Activated CD8-positive, alpha-beta memory T cell treated with anti-CD3 and anti-CD28 coated beads, Interleukin-2, amount 50 U/mL, for 1 hour (primary cell): ENCODE data around the gene ALKBH3.

ENCODE experiments used
- DNase-seq: peaks from one replicate; pipeline ENCODE4 v3.0.0-alpha.2; 2020; ENCODE audit errors: extremely low read depth

The ALKBH3 gene

DNA sequence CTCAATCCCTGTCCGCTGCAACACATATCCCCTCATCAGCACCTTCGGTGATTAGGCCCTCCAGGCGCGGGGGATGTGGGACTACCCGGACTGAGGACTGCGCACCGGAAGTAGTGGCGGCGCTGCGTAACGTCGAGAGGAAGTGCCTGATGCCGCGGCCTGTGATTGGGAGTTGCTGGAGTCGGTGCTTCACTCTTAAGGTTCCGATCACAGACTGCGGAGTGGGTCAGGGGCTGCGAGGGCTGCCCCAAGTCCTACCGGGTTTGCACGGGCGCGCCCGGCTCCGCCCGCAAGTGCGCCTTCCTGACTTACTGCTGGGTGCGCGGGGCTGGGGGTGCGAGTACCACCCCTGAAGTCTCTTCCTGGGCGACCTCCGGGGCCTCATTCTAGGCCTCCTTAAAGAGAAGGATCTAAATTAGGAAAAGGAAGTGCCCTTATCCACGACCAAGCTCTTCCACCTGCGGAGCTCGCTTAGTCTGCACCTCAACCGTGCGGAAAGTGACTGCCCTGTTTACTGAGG is at the start of gene ALKBH3:
TSS of gene ALKBH3 (plus strand) at position 192 of the 520 bp plus-strand sequence. CDS start 1,822 bp downstream, outside the sequence.
- DNase-seq, result peak; percentile 86

- DNase-seq, result no peak
Measured at GRCh38 chr11:43830928-43831440, 49.6 kb upstream of the ALKBH3 start.

GRCh38 chr11:43832536-43832935 is 48.1 kb upstream of the ALKBH3 start:
- no peak for DNase-seq

- DNase-seq, result no peak
Measured at GRCh38 chr11:43833657-43834073, 47.0 kb upstream of the ALKBH3 start.

GRCh38 chr11:43834286-43834685 is 46.3 kb upstream of the ALKBH3 start:
- DNase-seq, result no peak

DNA sequence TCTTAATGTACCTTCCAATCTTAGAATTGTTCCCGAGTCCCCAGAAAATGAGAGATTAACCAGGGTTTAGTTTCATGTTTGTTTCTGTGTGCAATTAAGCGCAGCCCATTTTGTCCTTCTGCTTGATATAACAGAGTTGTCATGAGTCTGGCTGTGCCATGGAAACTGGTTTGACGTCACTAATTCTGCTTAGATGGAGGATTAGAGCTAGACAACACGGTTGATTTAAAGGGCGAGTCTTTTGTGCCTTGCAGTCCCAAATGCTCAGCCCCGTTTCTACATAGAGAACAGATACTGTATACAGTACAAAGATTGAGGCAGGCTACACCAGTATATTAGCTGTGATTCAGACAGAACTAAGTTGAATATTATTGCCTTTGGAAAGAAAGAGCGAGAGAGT is 45.5 kb upstream of the ALKBH3 start:
- DNase-seq, result no peak

DNA sequence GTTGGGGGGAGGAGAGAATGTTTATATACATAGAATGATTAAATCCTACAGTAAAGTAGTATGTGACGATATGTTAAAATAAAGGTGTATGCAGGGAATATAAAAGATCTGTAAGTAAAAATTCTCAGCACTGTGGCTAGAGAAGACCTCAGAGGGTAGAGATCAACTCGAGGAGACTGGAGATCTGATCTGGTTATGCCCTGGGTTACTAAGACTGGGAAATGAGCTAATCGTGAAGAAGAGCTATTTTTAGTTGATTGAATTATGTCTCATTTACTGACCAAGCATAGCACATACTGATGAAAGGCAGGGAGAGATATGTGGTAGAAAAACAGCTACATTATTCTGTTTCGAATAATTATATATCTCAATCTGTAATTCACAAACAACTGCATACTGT is 42.8 kb upstream of the ALKBH3 start:
- DNase-seq, result no peak

GRCh38 chr11:43842021-43842420 is 38.6 kb upstream of the ALKBH3 start:
- DNase-seq, result no peak

DNA sequence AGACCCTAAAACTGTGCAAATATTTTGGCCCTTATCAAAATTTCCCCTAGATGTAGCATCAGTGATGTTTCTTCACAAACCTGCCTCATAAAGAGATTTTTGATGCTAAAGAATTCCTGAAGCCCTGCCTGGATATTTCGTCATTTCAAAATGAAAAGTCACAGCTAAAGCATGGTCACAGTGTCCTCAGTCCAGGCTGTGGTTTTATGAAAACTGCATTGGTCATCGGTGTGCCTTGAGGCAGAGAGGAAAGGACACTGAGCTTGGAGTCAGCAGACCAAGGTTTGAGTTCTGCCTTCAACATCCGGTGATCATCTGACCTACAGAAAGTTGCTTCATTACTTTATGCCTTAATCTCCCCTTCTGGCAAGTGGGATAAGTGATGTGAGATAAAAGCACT is 34.8 kb upstream of the ALKBH3 start:
- DNase-seq, result no peak

DNA sequence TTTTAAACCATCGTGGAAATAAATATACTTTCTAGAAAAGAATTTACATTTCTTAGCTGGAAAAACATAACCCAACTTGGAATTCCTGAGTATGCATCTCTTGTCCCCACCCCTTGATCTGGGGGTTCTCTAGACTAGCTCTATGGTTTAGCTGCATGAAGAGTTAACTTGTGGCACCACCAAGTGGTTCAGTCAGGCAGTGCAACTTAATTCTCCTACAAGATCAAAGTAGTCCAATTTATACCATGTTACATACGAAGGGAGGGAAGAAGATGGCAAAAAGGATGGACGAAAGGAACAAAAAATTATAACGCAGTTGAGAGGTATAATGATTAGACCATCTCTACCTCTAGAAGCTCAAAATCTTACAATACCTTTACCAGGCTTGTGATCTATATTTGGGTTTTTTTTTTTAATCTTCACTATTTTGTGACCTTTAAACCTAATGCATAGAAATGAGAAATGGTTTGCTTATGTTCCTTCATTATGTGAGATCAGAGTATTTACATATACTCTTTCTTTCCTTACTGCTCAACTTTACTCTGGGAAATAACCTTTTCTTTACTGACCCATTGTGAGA is 28.5 kb upstream of the ALKBH3 start:
- no peak for DNase-seq

DNA sequence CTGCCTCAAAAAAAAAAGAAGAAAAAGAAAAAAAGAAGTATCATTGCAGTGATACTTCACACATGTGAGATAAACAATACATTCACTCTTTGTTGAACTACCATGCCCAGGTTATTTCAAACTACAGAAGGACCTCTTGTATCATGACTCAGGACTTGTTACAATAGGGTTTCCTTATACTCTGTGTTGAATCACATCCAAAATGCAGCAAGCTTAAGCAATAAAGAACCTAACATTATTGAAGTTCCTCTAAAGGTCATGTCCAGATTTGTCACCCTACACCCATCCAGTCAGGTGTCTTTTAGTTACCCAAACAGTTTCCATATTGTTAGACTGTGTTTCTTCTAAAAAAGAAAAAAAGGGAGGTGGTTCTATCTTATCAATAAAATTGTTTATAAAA is 26.9 kb upstream of the ALKBH3 start:
- DNase-seq, result no peak

DNA sequence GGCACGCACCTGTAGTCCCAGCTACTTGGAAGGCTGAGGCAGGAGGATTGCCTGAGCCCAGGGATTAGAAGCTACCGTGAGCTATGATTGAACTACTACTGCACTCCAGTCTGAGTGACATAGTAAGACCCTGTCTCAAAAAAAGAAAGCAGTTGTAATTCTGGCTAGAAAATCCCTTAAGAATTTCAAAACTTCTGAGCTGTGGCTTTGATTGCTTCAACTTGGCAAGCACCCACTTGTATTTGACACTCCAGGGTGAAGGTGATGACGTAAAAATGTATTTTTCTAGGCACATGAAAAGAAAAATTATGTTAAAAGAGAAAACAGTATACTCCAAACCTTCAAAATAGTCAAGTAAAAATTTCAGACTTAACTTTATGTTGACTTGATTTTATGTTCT is 23.6 kb upstream of the ALKBH3 start:
- no peak for DNase-seq

DNA sequence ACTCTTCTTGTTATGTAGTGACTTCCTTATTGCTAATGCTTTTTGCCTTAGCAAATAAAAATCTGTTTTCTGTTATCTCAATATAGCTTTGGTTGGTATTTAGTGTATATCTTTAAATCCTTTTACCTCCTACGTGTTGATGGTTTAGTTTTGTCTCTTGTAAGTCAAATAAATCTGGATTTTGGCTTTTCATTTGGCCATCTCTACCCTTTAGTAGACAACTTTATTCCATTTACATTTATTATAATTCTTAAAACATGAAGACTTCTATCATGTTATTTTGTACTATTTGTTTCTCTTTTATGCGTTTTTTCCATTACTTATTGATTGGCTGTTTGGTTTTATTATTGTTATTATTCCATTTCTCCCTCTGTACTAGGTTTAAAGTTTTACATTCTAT is 19.5 kb upstream of the ALKBH3 start:
- DNase-seq, result no peak

DNA sequence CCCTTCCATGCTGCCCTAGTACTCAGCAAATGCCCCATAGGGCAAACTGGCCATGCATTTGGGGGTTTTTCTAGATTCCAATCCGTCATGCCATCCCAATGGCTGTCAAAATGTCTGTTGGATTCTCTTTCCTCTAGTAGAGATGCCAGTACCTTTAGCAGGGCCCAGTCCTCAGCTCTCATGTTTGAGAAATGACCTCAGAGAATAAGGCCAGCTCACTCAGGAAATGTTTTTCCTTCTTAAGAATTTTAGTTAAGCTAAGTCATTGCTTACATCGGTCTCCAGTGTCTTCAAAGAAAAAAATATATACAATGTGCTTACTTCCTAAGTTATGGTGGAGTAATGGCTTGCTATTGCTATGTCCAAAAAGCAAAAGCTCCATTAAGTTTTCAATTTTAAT is 14.1 kb upstream of the ALKBH3 start:
- no peak for DNase-seq

DNA sequence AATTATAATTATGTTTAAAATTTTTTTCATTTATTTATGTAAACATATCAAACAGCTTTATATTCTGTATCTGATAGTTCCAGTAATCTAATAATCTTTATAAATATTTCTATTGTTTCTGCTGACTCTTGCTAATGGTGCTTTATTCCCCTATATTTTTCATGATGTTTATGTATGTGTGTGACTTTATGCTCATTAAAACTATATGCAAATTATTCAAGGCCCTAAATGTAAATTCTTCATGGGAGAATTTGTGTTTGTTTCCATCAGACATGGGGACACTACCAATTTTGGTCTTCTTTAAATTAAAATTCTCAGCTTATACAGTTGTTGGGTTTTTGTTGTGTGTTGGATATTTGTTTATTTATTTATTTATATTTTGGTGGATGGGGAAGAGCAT is 13.7 kb upstream of the ALKBH3 start:
- DNase-seq, result no peak

- DNase-seq, result no peak
Measured at GRCh38 chr11:43868852-43869567, 11.6 kb upstream of the ALKBH3 start.

- DNase-seq, result no peak
Measured at GRCh38 chr11:43871051-43871450, 9.6 kb upstream of the ALKBH3 start.

- DNase-seq, result no peak
Measured at GRCh38 chr11:43872995-43873394, 7.6 kb upstream of the ALKBH3 start.

- no peak for DNase-seq
Measured at GRCh38 chr11:43874078-43874477, 6.6 kb upstream of the ALKBH3 start.

DNA sequence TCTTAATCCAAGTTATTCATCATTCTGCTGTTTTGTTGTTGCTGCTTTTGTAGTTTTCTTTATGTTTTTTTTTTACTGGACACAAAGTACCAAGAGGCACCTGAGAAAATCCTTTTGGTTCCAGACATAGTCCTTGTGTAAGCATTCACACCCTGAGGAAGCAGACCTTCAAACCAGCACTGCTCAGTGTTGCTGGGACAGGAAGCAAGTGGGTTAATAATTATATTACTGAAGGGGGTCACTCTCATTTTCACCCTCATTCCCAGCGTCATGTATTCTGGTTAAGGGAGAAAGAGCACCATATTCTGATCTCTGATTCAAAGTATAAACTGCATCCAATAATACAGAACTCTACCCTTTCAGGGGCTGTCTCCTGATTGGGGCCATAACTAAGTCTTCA is 5.9 kb upstream of the ALKBH3 start:
- no peak for DNase-seq

DNA sequence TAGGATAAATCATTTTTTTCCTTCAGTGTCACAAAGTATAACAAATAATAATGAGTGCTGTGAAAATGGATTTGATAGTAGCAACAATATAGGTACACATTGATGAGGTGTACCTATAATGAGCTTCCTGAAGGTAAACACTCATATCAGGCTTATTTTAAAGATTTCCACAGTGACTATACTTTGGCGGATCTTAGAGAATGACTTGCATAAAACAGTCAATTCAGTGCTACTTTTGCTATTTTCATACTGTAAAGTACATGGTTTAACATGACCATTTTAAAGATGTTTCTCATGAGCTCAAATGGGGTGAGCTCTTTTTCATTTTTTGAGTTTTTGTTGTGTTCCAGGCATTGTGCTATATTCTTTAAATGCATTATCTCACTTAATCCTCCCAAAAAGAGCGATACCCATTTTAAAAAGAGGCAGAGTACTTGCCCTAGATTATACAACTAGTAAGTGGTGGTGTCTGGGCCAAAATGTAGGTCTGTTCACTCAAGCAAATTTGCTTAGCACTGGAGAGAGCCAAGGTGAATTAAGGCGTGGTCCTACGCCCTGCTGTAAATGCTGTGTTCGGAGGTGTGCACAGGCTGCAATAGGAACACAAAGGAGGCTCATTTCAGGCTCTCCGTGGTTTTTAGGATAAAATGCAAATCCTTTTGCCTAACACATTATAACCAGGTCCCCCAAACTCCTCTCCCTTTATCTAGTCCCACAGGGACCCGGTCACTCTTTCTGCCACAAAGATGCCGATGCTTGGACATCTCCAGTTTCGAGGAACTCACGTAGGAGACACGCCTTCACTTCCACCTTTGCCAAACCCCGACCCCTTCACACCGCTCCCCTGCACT is 617 bp upstream of the ALKBH3 start:
- no peak for DNase-seq

GRCh38 chr11:43892851-43893250 is 12.2 kb downstream of the ALKBH3 start:
- no peak for DNase-seq
